Inflammatory macrophage treated with lipopolysaccharide for 1 hour (primary cell): Measurements from ENCODE around the gene IL1RL1.

Experiments used
- DNase-seq, 2 donors: peaks; one replicate each; pipeline ENCODE4 v3.0.0-alpha.2; 2020 to 2022

IL1RL1 gene

DNA sequence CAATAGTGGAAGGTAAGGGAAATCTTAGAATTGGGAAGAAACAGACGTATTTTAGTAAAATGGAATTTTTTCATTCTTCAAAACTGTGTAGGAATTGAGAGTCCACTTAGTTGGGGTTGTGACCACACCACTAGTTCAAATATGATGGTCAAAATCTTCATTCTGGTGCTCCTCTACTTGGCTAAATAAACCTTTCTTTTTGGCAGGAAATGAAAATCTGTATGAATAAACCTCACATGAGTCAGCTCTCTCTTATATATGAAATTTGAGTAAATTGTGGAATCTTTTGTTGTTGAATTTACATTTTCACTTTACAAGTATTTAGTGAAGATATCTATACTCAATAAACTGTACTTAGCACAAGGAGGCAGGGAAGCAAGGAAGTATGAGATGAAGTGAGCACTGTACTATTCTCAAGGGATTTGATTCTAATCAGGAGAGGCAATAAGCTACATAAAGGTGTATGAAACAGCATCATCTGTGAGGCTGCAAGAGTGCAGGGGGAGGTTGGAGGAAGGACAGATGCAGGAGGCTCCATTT, 64.8 kb downstream of the IL1RL1 start:
- no peak for DNase-seq

DNA sequence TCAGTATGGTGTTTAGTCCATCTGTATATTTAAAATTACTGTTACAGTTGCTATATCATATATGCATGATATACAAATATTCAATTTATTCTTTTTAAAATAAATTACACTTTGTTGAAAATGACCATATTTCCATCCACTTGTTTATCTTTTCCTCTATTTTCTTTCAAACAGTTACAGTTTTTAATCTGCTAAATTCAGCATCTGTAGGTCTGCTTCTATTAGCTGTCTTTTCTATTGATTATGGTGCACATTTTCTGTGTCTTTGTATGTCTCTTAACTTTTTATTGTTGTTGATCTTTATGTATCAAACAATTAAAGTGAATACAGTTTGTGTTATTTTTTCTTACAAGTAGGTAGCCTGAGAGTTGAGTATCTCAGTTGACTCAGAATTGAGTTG, 72.4 kb downstream of the IL1RL1 start:
- DNase-seq, result no peak

DNA sequence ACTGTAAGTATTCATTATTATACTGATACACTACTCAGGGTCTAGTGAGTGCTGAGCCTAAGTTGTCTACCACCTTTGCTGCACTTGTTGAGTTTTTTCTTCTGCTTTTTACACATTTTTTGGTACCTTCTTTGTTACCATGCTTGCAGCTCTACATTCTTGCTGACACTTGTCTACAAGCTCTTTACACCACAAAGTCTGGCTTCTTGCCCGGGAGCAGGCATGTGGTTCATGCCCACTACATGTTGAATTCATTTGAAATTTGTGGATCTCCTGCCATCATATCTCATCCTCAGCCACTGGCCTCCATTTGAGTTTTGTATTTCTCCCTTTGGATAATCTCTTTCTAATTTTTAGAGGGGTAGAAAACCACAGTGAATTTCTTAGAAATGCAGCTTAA, 74.2 kb downstream of the IL1RL1 start:
- no peak for DNase-seq

DNA sequence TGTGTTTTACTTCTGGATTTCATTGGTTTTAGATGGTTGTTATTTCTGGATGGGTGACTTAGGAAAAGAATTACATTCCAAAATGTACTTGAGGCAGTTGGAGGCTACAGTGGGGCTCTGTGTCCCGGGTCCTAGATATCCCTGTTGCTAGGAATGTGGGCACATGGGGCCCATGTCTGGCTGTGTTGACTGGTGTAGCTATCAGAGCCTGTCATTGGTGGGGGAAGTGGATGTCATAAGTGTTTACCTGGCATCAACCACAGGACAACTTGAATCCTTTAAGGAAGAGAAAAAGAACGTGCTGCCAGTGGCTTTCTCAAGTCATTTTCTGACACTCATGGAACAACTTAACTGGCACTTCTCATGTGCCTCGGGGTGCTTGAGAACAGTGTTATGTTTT, 74.6 kb downstream of the IL1RL1 start:
- DNase-seq, result no peak

DNA sequence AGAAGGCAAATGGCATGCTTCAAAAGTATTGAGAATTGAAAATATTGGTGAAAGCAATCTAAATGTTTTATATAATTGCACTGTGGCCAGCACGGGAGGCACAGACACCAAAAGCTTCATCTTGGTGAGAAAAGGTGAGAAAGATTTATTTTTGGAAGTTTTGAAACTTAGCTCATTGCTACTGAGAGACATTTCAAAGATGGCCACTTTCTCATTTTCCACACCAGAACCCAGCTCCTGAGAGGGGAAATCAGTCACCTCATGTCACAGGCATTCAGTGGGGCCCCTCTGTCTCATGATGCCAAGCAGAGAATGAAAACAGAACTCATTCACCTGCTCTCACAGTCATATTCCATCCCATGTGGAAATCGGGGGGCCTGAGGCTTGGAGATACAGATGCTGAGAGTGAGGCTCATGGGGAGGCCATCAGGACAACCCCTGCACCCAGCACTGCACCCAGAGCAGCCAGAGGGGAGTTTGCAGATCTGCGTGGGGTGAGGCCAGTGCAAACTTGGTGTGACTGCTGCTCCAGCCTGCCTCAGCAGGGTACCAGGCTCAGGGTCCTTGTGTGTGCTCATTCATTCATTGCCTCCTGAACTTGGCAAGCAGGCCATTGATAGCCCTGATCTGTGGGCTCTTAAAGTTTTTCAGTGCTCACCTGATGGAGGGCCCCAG, 75.6 kb downstream of the IL1RL1 start:
- no peak for DNase-seq

DNA sequence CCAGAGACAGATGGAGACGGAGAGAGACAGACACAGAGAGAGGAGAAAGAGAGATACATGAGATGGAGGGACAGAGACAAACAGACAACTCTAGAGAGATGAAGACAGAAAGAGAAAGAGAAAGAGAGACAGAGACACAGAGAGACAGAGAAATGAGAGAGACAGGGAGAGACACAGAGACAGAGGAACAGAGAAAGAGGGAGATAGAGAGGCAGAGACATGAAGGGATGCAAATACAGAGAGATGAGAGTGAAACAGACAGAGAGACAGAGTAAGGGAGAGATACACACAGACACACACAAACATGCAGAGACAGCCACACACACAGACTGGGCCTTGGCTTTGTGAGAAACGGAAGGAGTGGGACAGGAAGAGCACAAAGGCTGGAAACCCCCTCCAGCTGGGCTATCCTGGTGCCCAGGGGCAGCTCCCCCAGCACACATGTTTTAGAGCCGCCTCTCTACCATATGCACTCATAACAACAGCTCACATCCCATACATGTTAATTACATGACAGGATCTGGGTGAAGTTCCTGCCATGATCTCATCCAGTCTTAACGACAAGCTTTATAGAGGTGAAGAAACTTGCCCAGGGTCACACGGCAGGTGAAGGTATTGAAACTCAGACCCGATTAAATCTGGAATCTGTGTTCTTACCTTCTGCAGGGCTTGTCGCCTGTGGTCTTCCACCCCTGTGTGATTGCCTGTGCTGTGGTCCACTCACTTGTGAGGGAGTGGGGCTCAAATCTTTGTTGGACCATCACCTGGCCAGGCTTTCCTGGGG, 76.6 kb downstream of the IL1RL1 start:
- no peak for DNase-seq

DNA sequence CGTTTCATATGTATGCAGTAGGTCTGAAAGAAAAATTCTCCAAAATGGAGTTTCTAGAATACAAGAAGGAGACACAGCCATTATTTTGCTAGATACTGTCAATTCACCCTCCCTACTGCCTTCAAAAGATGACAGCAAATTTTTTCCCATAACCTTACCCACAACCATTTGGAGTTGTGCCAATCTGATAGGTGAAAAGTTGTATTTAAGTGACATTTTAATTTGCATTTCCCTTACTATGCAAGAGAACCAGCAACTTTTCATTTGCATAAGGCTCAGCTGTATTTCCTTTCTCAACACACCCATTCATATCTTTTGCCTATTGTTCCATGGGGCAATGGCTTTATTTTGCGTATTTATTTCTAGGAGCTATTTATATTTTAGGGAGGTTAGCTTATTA, 80.2 kb downstream of the IL1RL1 start:
- no peak for DNase-seq

DNA sequence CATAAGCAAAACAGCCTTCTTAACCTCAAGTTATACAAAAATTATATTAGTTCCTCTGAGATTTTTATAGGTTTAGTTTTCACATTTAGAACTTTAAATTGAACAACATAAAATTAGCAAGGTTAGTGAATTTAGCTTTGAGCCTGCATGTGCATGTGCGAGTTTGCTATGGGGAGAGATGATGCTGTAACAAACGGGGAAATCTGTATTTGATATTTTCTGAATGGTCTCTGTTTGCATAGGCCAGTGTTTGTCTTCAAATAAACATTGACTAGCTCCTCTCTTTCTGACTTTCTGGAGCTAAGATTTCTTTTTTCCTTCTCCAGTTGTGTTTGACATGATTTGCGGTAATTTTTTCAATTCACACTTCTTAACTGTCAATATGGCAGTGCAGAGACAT, 80.7 kb downstream of the IL1RL1 start:
- DNase-seq, result no peak

DNA sequence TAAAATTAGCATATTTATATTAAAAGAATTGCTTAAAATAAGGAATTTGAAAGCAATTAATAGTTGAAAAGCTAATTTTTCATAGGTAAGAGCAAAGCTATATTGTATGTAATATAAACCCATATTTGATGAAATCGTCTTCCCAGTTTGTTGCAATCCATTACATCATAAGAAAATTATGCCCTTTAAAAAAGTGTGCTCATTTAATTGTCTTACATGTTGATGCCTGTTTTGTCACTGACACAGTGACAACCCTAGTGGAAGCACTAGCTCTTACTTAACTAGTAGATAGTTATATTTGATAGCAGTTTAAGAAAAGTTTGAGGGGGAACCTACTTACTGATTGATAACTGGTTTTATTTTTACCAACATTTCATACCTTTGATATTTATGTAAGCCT, 81.6 kb downstream of the IL1RL1 start:
- no peak for DNase-seq

DNA sequence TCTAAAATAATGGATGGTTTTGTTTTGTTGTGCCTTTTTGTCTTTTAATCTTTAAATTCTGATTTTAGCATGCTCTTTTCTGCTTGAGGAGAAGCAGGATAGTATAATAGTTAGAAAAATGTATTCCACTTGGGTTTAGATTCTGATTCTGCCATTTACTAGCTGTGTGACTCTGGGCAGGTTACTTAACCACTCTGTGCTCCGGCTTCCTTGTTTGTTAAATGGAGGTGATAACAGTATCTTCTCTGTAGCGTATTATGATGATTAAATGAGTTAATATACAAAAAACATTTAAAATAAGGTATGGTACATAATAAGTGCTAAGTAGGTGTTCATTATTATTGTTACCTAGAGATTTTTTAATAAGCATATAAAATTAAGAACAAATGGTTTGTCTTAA, 84.6 kb downstream of the IL1RL1 start:
- no peak for DNase-seq

DNA sequence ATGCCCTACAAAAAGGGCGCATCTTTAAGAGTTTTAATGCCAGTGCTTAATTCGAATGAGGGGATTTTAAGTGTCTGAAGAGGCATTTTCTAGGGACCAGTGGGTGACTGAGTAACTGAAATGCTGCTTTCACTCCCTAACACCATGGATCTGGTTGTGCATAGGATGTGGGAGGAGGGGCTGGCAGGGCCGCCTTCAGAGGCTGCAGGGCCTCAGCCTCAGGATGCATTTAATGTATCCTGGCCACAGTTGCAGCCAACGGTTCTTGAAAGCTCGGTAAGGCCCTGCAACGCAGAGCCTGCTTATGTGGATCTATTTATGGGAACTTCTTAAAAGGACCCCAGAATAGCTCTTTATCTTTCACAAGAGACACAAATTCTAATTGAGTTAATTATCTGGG, 85.8 kb downstream of the IL1RL1 start:
- no peak for DNase-seq

DNA sequence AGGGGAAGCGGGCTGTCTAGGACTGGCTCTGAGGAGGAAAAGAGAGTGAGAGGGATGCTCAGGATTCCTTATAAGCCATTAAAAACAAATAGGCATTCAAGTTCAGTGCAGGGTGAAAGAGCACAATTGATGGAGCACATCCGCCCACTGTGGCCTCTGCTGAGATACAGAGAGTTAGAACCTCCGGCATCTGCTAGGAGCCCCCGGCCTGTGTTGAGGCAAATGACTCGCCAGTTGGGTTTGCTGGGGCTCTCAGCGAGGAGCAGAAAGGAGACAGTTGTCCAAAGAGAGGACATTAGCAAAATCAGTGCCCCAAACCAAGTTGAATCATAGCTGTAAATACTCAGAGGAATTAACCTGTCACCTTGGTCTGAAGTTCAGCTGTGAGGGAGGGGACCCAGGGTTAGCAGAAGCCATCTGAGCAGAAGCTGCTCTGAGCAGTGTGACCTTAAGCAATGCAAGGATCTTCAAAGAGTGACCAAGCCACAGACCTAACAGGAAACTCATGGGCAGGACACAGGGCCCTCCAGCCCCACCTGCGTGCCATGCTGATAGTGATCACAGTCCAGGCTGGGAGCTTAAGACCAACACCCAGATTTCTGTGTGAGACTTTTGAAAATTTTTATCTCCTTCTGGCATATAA, 88.3 kb downstream of the IL1RL1 start:
- no peak for DNase-seq

DNA sequence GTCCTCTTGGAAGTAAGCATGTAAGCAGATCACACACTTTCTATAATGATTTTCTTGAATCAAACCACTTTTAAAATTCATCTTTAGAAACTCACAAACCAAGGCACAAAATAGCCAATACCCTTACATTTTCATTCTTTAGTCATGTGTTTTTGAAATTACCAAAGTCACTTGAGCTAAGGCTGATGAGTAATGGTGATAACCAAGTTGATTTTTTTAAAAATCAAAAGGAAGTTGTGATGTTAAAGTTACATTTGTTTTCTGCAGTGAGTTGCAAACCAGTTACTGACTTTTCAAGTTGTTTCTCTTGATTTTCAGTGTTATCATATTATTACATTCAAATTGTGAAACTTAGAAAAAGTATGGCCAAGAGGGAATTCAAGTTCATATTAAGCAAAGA, 90.1 kb downstream of the IL1RL1 start:
- peak; percentile 23 to 35 for DNase-seq
